Osteoblast (primary cell): ENCODE results near the gene MT1G. TPM values are rescaled to one million over a fixed set of nuclear protein-coding genes. Genes with fewer than 3 reads are reported as not detected.

Experiments
- DNase-seq: peaks from one replicate; pipeline ENCODE4 v3.0.0; 2011; ENCODE audit warnings: low spot score, mixed read lengths; ENCODE audit not compliant: insufficient read length; ENCODE audit errors: missing footprints
- H2AFZ ChIP-seq: 2 replicates; pipeline ENCODE4 v1.6.0; 2011; ENCODE audit warnings: mild to moderate bottlenecking, low read length
- H3K27ac ChIP-seq: 2 replicates; pipeline ENCODE4 v1.5.1; 2011; ENCODE audit warnings: mild to moderate bottlenecking, low read depth, low read length, moderate library complexity
- H3K27me3 ChIP-seq: 2 replicates; pipeline ENCODE4 v1.6.0; 2012; ENCODE audit warnings: mild to moderate bottlenecking, control low read depth, inconsistent platforms, low read length, moderate library complexity; ENCODE audit not compliant: insufficient read depth
- H3K36me3 ChIP-seq: 2 replicates; pipeline ENCODE4 v1.5.1; 2011; ENCODE audit warnings: mild to moderate bottlenecking, low read length, control low read depth, moderate library complexity; ENCODE audit not compliant: insufficient read depth
- H3K4me1 ChIP-seq: 2 replicates; pipeline ENCODE4 v1.5.1; 2011; ENCODE audit warnings: mild to moderate bottlenecking, low read length, control low read depth, moderate library complexity; ENCODE audit not compliant: insufficient read depth
- H3K4me2 ChIP-seq: 2 replicates; pipeline ENCODE4 v1.6.0; 2011; ENCODE audit warnings: mild to moderate bottlenecking, low read length; ENCODE audit not compliant: insufficient read depth
- H3K4me3 ChIP-seq: fragments of 200-600 bp; sonication (generic); 3 replicates; pipeline ENCODE4 v1.5.1; 2012; ENCODE audit warnings: mild to moderate bottlenecking, low read length, inconsistent platforms; ENCODE audit not compliant: insufficient read depth
- H3K79me2 ChIP-seq: 2 replicates; pipeline ENCODE4 v1.6.0; 2012; ENCODE audit warnings: mild to moderate bottlenecking, low read length, control low read depth, inconsistent platforms; ENCODE audit not compliant: insufficient read depth
- H3K9me3 ChIP-seq: 2 replicates; pipeline ENCODE4 v1.5.1; 2011; ENCODE audit warnings: low read depth, low read length, control low read depth
- H4K20me1 ChIP-seq: 2 replicates; pipeline ENCODE4 v1.6.0; 2012; ENCODE audit warnings: mild to moderate bottlenecking, low read length, control low read depth; ENCODE audit not compliant: insufficient read depth
- total RNA-seq: library from RNA; depleted of rRNA; stranded (reverse); fragments of >200 nt; gene quantifications from 2 replicates; pipeline ENCODE4 v1.2.3, GENCODE V29; 2012
- TF ChIP-seq, protein P1 (sequence below): IDR thresholded peaks from 2 replicates; pipeline ENCODE4 v1.5.1; 2011; ENCODE audit warnings: mild to moderate bottlenecking, low read depth, low read length, moderate library complexity; ENCODE audit errors: extremely low read depth

MT1G gene
- total RNA-seq, 1 donor, result not detected

DNA sequence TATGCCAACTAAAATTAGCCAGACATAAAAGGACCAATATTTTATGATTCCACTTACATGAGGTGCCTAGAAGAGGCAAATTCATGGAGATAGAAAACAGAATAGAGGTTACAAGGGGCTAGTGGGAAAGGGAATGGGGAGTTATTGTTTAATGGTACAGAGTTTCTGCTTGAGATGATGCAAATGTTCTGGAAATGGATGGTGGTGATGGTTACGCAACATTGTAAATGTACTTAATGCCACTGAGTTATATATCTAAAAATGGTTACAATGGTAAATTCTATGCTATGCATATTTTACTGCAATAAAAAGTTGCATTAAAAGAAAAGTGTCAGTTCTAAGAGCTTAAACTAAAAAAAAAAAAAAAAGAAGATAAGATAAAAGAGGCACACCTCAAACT, 32.3 kb upstream of the MT1G start:
- H3K79me2 ChIP-seq, result no peaks in the 10 kb centered on the region
- TF ChIP-seq, protein P1, sequence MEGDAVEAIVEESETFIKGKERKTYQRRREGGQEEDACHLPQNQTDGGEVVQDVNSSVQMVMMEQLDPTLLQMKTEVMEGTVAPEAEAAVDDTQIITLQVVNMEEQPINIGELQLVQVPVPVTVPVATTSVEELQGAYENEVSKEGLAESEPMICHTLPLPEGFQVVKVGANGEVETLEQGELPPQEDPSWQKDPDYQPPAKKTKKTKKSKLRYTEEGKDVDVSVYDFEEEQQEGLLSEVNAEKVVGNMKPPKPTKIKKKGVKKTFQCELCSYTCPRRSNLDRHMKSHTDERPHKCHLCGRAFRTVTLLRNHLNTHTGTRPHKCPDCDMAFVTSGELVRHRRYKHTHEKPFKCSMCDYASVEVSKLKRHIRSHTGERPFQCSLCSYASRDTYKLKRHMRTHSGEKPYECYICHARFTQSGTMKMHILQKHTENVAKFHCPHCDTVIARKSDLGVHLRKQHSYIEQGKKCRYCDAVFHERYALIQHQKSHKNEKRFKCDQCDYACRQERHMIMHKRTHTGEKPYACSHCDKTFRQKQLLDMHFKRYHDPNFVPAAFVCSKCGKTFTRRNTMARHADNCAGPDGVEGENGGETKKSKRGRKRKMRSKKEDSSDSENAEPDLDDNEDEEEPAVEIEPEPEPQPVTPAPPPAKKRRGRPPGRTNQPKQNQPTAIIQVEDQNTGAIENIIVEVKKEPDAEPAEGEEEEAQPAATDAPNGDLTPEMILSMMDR, result no peak

DNA sequence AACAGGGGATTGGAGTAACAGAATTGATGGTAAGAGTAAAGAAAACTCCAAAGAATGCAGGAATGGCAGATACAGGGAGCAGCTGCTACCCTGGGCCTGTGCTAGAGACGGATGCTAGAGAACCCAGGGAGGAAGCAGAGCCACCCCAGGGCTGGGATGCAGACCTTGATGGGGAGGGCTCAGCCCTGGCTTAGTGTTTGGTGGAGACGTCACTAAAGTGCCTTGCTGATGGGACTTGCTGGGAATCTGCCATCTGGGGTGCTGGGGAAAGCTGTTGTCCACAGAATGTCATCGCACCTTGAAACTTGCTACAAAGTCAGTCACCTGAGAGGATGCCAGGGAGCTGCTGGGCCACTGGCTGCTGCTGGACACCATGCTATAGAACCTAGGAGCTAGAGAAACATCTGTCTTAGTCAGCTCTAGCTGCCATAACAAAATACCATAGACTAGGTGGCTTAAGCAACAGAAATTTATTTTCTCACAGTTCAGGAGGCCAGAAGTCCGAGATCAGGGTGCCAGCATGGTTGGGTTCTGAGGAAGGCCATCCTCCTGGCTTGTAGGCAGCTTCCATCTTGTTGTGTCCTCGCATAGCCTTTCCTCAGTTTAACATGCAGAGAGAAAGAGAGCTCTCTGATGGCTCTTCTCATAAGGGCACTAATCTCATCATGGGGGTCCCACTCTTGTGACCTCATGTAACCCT, 29.7 kb upstream of the MT1G start:
- Histone ChIP-seq H4K20me1 (no peaks in the 10 kb centered on the region), H3K27ac (no peak overlapping the region), H3K4me2 (no peak overlapping the region), H3K4me3 (no peak overlapping the region), H3K36me3 (no peaks in the 10 kb centered on the region), H3K9me3 (no peaks in the 10 kb centered on the region), H3K79me2 (no peaks in the 10 kb centered on the region), H2AFZ (no peak overlapping the region), H3K4me1 (no peaks in the 10 kb centered on the region), H3K27me3 (no peaks in the 10 kb centered on the region)
- TF ChIP-seq, protein P1, result no peak
- no peak for DNase-seq

More for the DNA sequence above, 32.3 kb upstream of the MT1G start:
- Histone ChIP-seq H3K4me2 (no peak overlapping the region), H4K20me1 (no peaks in the 10 kb centered on the region), H3K27ac (no peak overlapping the region), H2AFZ (no peak overlapping the region), H3K36me3 (no peaks in the 10 kb centered on the region), H3K4me3 (no peak overlapping the region), H3K27me3 (no peaks in the 10 kb centered on the region), H3K4me1 (no peaks in the 10 kb centered on the region), H3K9me3 (no peaks in the 10 kb centered on the region)
- no peak for DNase-seq

DNA sequence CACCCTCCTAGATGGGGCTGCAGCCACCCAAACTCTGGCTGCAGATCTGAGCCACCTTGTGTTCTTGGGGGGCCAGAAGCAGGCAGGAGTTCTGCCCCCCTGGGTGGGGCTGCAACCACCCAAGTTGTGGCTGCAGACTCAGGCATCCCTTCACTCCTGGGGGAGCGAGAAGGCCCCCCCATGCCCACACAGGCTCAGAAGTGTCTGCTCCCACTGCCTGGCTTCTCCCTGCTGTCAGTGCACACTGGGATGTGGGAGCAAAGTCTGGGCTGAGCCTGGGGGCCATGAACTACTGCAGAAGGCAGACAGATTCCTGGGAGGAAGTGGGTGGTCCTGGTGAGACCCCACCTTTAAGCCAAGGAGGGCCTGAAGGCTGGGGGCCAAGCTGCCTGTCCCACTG, 27.4 kb upstream of the MT1G start:
- H3K27ac ChIP-seq, result no peak overlapping the region
- no peaks in the 10 kb centered on the region for H4K20me1 ChIP-seq

DNA sequence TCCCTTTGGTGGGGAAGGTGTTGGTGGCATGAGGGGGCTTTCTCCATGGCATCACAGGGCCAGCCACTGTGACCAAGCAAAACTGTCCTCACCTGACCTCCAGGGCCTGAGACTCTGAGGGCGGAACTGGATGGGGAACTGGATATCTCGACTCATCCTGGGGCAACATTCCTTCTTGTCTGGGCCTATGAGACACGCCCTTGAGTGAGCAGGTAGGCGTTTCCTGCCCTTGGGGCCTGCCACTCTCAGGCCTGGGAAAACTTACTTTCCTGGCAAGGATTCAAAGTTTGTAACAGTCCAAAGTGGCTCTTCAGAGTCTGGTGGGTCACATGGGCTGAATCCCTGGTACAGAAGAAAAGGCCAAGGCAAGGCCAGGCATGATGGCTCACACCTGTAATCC, 24.0 kb upstream of the MT1G start:
- H3K36me3 ChIP-seq, result no peaks in the 10 kb centered on the region
- no peaks in the 10 kb centered on the region for H3K9me3 ChIP-seq
- no peak overlapping the region for H3K27ac ChIP-seq
- no peaks in the 10 kb centered on the region for H4K20me1 ChIP-seq
- no peaks in the 10 kb centered on the region for H3K79me2 ChIP-seq
- no peaks in the 10 kb centered on the region for H3K27me3 ChIP-seq
- H2AFZ ChIP-seq, result no peak overlapping the region
- TF ChIP-seq, protein P1, result no peak
- DNase-seq, result no peak
- no peaks in the 10 kb centered on the region for H3K4me1 ChIP-seq
- H3K4me3 ChIP-seq, result no peak overlapping the region
- H3K4me2 ChIP-seq, result no peak overlapping the region

More for the DNA sequence above, 27.4 kb upstream of the MT1G start:
- no peak for DNase-seq
- Histone ChIP-seq H3K27me3 (no peaks in the 10 kb centered on the region), H3K4me3 (no peak overlapping the region), H3K4me1 (no peaks in the 10 kb centered on the region), H3K36me3 (no peaks in the 10 kb centered on the region), H3K4me2 (no peak overlapping the region), H2AFZ (no peak overlapping the region), H3K9me3 (no peaks in the 10 kb centered on the region), H3K79me2 (no peaks in the 10 kb centered on the region)
- TF ChIP-seq, protein P1, result no peak
